ENCODE data around the gene SLC35G3. TPM values are rescaled to one million over a fixed set of nuclear protein-coding genes. Genes with fewer than 3 reads are reported as not detected.

SLC35G3 gene
- total RNA-seq, 4 donors from 2014 or later = not detected

DNA sequence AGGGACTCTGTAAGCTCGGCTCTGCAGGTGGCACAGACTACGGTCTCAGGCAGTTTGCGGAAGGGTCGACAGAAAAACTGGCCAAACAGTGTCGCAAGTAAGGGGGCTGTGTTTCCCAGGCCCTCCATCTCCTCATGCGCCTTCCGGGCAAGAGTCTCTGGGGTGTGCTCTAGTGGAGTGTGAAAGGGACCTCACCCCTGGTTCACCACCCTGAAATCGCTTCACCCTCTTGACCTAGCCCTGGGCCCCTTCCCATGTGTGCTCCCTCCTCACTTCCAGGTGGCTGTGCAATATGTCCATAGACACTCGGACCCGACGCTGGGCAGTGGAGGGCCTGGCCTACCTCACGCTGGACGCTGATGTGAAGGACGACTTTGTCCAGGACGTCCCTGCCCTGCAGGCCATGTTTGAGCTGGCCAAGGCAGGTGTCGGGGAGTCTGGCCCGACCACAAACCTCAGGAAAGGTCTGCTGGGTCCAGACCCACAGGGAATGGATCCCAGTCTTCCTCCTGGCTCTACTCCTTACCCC, 24.3 kb downstream of the SLC35G3 start:
- intact Hi-C loops (cut with DNase I; ENCODE audit: low total_unique reads) (loop anchor here (10.0 kb wide), 1 partner anchor 365 kb away; the partner anchor contains the start of gene SLFN12L), in situ Hi-C loops (cut with MboI; ENCODE audit: low pct_ligation_motif_present in 1 of 4, low pct_unique_long_range_greater_than_20kb in 1 of 4, low sequenced_read_pairs in 3 of 4) (loop anchor here (10.0 to 25.0 kb wide), 3 partner anchors 365 to 567 kb away; partner anchors contain the start of genes SLFN12L (in 4 of the 4) and RASL10B (in 1 of the 4))
- H3K9me3 ChIP-seq = no peaks in the 10 kb centered on the region

DNA sequence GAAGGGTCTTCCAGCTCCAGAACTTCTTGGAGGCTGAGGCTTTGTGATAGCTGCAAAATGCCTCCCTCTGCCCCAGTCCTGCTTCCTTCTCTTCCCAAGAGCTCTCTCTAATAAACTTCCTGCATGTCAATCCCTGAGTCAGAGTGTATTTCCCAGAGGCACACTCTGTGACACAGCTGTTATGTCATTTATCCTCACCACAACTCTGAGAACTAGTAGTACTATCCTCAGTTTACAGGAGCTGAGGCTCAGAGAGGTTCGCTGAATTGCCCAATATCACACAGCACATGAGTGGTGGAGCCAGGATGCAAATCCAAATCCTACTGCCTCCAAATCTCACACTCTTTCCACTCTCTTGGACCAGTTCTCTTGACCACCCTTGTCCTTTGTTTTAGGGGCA, 26.5 kb downstream of the SLC35G3 start:
- intact Hi-C loops (cut with DNase I; ENCODE audit: low total_unique reads) = no loop called here
- WGBS, 2 donors (ENCODE audit: low coverage in 1 of 2) = 85% methylated on average over 1 of the region's 1 CpG; no CpG with 5 or more reads in 1 of the 2 donors

More for the DNA sequence above, 24.3 kb downstream of the SLC35G3 start:
- Histone ChIP-seq H3K4me1 (no peaks in the 10 kb centered on the region), H3K36me3 (no peaks in the 10 kb centered on the region), H3K4me3 (no peak overlapping the region), H3K27ac (no peak overlapping the region), H3K27me3 (no peaks in the 10 kb centered on the region)
- no peak for DNase-seq
- WGBS, 2 donors (ENCODE audit: low coverage in 1 of 2) = 92% methylated on average over 16 of the region's 17 CpGs; no CpG with 5 or more reads in 1 of the 2 donors
- TF ChIP-seq POLR2A (IDR thresholded peaks at IDR 0.05) = no peak
- no peak for TF ChIP-seq EP300 (IDR thresholded peaks at IDR 0.05; ENCODE audit: low read depth)
- TF ChIP-seq CTCF (IDR thresholded peaks at IDR 0.05) = no peak
- TF ChIP-seq POLR2AphosphoS5 (IDR thresholded peaks at IDR 0.05) = no peak

GRCh38 chr17:35167046-35167445, 27.1 kb downstream of the SLC35G3 start:
- Histone ChIP-seq H3K27me3 (no peaks in the 10 kb centered on the region), H3K4me3 (no peak overlapping the region), H3K36me3 (no peaks in the 10 kb centered on the region), H3K9me3 (no peaks in the 10 kb centered on the region), H3K27ac (no peak overlapping the region), H3K4me1 (no peaks in the 10 kb centered on the region)
- no peak for DNase-seq
- intact Hi-C loops (cut with DNase I; ENCODE audit: low total_unique reads) (no loop called here), in situ Hi-C loops (cut with MboI; ENCODE audit: low pct_ligation_motif_present in 1 of 4, low pct_unique_long_range_greater_than_20kb in 1 of 4, low sequenced_read_pairs in 3 of 4) (loop anchor here in 3 of 4 donors (10.0 to 25.0 kb wide), 3 partner anchors 368 to 570 kb away; partner anchors contain the start of genes SLFN12L (in 3 of the 3) and RASL10B (in 1 of the 3))
- 49% methylated on average over 3 of the region's 3 CpGs; no CpG with 5 or more reads in 1 of the 2 donors for WGBS, 2 donors (ENCODE audit: low coverage in 1 of 2)
- TF ChIP-seq EP300 (IDR thresholded peaks at IDR 0.05; ENCODE audit: low read depth) (no peak), POLR2AphosphoS5 (IDR thresholded peaks at IDR 0.05) (no peak), POLR2A (IDR thresholded peaks at IDR 0.05) (no peak), CTCF (IDR thresholded peaks at IDR 0.05) (no peak)

More for the DNA sequence above, 26.5 kb downstream of the SLC35G3 start:
- in situ Hi-C loops (cut with MboI; ENCODE audit: low pct_ligation_motif_present in 1 of 4, low pct_unique_long_range_greater_than_20kb in 1 of 4, low sequenced_read_pairs in 3 of 4) = loop anchor here in 3 of 4 donors (10.0 to 25.0 kb wide), 3 partner anchors 367 to 570 kb away; partner anchors contain the start of genes SLFN12L (in 3 of the 3) and RASL10B (in 1 of the 3)
- no peak overlapping the region for H3K4me3 ChIP-seq
- H3K4me1 ChIP-seq = no peaks in the 10 kb centered on the region
- H3K9me3 ChIP-seq = no peaks in the 10 kb centered on the region
- H3K27ac ChIP-seq = no peak overlapping the region
- DNase-seq = no peak
- no peaks in the 10 kb centered on the region for H3K27me3 ChIP-seq
- no peaks in the 10 kb centered on the region for H3K36me3 ChIP-seq
- TF ChIP-seq CTCF (IDR thresholded peaks at IDR 0.05) (no peak), EP300 (IDR thresholded peaks at IDR 0.05; ENCODE audit: low read depth) (no peak), POLR2A (IDR thresholded peaks at IDR 0.05) (no peak), POLR2AphosphoS5 (IDR thresholded peaks at IDR 0.05) (no peak)

DNA sequence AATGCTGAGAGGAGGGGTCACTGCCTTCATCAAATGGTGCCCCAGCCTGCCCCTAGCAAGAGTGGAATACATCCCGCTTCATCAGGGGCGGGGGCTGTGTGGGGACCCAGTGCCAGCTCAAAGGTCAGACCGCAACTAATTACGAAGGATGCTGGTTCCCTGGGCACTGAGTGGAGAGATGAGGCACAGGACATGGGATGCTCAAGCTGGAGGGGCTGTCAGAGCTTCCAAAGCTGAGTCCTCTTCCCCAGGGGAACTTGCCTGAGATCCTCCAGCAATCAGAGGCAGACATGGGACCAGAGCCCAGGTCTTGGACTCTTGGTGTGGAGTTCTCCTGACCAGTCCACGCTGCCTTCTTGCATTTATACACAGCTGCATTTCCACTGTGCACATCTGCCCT, 27.7 kb downstream of the SLC35G3 start:
- no peaks in the 10 kb centered on the region for H3K36me3 ChIP-seq
- no peak for TF ChIP-seq CTCF (IDR thresholded peaks at IDR 0.05)
- TF ChIP-seq POLR2A (IDR thresholded peaks at IDR 0.05) = no peak
- TF ChIP-seq EP300 (IDR thresholded peaks at IDR 0.05; ENCODE audit: low read depth) = no peak
- no peak for TF ChIP-seq POLR2AphosphoS5 (IDR thresholded peaks at IDR 0.05)
- no peak overlapping the region for H3K27ac ChIP-seq
- no peak for DNase-seq
- H3K4me1 ChIP-seq = no peaks in the 10 kb centered on the region
- no peaks in the 10 kb centered on the region for H3K9me3 ChIP-seq
- 47% methylated on average over 5 of the region's 5 CpGs; no CpG with 5 or more reads in 1 of the 2 donors for WGBS, 2 donors (ENCODE audit: low coverage in 1 of 2)
- intact Hi-C loops (cut with DNase I; ENCODE audit: low total_unique reads) (no loop called here), in situ Hi-C loops (cut with MboI; ENCODE audit: low pct_ligation_motif_present in 1 of 4, low pct_unique_long_range_greater_than_20kb in 1 of 4, low sequenced_read_pairs in 3 of 4) (loop anchor here in 3 of 4 donors (10.0 to 25.0 kb wide), 3 partner anchors 368 to 571 kb away; partner anchors contain the start of genes SLFN12L (in 3 of the 3) and RASL10B (in 1 of the 3))
- no peaks in the 10 kb centered on the region for H3K27me3 ChIP-seq
- H3K4me3 ChIP-seq = no peak overlapping the region

All from transverse colon (tissue), 4 donors.